Bronchial epithelial cell (primary cell): Measurements from ENCODE around the gene SCCPDH. TPM values are rescaled to one million over a fixed set of nuclear protein-coding genes. Genes with fewer than 3 reads are reported as not detected.
"Not testable (repeated sequence)": the region's sequence is repeated elsewhere in the genome, so short reads cannot be mapped to it uniquely, and the experiment has no call there.

ENCODE experiments used
- DNase-seq: peaks from one replicate; pipeline ENCODE4 v3.0.0-alpha.2; 2010; ENCODE audit warnings: low read depth
- FAIRE-seq: peaks from 2 replicates; lab custom pipeline; 2011; peaks lifted over from hg19 to GRCh38; lab: Jason Lieb, UNC
- H3K27me3 ChIP-seq: 2 replicates; pipeline ENCODE4 v1.5.1; 2011; ENCODE audit warnings: low read length; ENCODE audit not compliant: control insufficient read depth, insufficient read depth
- H3K36me3 ChIP-seq: 2 replicates; pipeline ENCODE4 v1.5.1; 2011; ENCODE audit warnings: low read length; ENCODE audit not compliant: control insufficient read depth, insufficient read depth
- H3K4me3 ChIP-seq: 2 replicates; pipeline ENCODE4 v1.5.1; 2011; ENCODE audit warnings: mild to moderate bottlenecking, low read depth, low read length, control low read depth
- total RNA-seq: library from RNA; depleted of rRNA; stranded (reverse); fragments of >200 nt; gene quantifications from 2 replicates; pipeline ENCODE4 v1.2.1, GENCODE V29; 2014
- TF ChIP-seq, protein P1 (sequence below): IDR thresholded peaks from 2 replicates; pipeline ENCODE4 v1.5.1; 2011; ENCODE audit warnings: mild to moderate bottlenecking, moderate library complexity, low read length, control low read depth, inconsistent platforms; ENCODE audit not compliant: insufficient read depth, severe bottlenecking

Gene SCCPDH
- total RNA-seq, 1 donor from 2014 or later, result 3.7 TPM

- H3K36me3 ChIP-seq, result no peaks in the 10 kb centered on the region
- no peak for DNase-seq
- H3K27me3 ChIP-seq, result no peaks in the 10 kb centered on the region
- TF ChIP-seq, protein P1, sequence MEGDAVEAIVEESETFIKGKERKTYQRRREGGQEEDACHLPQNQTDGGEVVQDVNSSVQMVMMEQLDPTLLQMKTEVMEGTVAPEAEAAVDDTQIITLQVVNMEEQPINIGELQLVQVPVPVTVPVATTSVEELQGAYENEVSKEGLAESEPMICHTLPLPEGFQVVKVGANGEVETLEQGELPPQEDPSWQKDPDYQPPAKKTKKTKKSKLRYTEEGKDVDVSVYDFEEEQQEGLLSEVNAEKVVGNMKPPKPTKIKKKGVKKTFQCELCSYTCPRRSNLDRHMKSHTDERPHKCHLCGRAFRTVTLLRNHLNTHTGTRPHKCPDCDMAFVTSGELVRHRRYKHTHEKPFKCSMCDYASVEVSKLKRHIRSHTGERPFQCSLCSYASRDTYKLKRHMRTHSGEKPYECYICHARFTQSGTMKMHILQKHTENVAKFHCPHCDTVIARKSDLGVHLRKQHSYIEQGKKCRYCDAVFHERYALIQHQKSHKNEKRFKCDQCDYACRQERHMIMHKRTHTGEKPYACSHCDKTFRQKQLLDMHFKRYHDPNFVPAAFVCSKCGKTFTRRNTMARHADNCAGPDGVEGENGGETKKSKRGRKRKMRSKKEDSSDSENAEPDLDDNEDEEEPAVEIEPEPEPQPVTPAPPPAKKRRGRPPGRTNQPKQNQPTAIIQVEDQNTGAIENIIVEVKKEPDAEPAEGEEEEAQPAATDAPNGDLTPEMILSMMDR, result no peak
- H3K4me3 ChIP-seq, result no peak overlapping the region
- FAIRE-seq, result no peak
Measured at GRCh38 chr1:246690100-246690499, 34.1 kb upstream of the SCCPDH start.

- no peak for DNase-seq
- no peak overlapping the region for H3K4me3 ChIP-seq
- H3K27me3 ChIP-seq, result no peaks in the 10 kb centered on the region
- no peak for FAIRE-seq
- TF ChIP-seq, protein P1, result no peak
- H3K36me3 ChIP-seq, result no peaks in the 10 kb centered on the region
Measured at GRCh38 chr1:246691622-246692495, 32.4 kb upstream of the SCCPDH start.

- not testable (repeated sequence) for DNase-seq, H3K27me3 ChIP-seq, H3K36me3 ChIP-seq, FAIRE-seq, H3K4me3 ChIP-seq
Measured at GRCh38 chr1:246694213-246694895, 29.9 kb upstream of the SCCPDH start.

DNA sequence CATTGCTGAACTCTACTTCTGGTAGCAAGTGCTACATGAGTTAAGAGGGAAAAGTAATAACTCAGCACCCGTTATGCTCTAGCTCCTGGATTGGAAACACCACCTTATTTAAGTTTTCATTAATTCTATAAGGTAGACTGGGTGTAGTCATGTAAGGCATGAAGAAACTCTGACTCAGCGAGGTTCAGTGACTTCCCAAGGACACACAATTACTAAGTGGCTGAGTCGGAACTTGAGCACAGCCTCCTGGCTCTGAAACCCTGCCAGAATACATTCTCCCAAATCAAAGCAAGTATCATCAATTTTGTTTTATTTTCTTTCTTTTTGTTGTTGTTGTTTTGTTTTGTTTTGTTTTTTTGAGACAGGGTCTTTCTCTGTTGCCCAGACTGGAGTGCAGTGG, 29.1 kb upstream of the SCCPDH start:
- TF ChIP-seq, protein P1, result no peak
- H3K4me3 ChIP-seq, result no peak overlapping the region
- DNase-seq, result peak; percentile 73
- no peak for FAIRE-seq
- H3K27me3 ChIP-seq, result no peaks in the 10 kb centered on the region
- H3K36me3 ChIP-seq, result no peaks in the 10 kb centered on the region

DNA sequence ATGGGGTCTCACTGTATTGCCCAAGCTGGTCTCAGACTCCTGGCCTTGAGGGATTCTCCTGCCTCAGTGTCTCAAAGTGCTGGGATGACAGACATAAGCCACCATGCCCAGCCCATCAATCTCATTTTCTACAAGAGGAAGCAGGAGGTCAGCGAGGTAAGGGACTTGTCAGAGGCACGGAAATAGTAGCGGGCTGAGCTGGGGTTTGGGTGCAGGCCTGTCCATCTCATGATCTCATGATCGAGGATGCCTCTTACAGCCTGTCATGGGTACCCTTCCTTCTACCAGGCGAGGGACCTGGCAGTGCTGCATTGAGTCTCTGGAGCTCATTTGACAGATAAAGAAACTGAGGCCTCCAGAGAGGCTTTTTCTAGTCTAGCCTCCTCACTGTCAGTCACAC, 28.5 kb upstream of the SCCPDH start:
- no peaks in the 10 kb centered on the region for H3K27me3 ChIP-seq
- TF ChIP-seq, protein P1, result no peak
- H3K36me3 ChIP-seq, result no peaks in the 10 kb centered on the region
- no peak for DNase-seq
- no peak overlapping the region for H3K4me3 ChIP-seq
- FAIRE-seq, result no peak

GRCh38 chr1:246698466-246699094, 25.6 kb upstream of the SCCPDH start:
- no peak for DNase-seq
- TF ChIP-seq, protein P1, result no peak
- Histone ChIP-seq H3K27me3 (no peaks in the 10 kb centered on the region), H3K36me3 (no peaks in the 10 kb centered on the region), H3K4me3 (peak overlapping the region; percentile 17)
- FAIRE-seq, result no peak
